Smooth muscle cell (in vitro differentiated cells): ENCODE measurements around the gene PCDH15. TPM values are rescaled to one million over a fixed set of nuclear protein-coding genes. Genes with fewer than 3 reads are reported as not detected.
A peak's percentile ranks its signal among the peaks of the same experiment; 100 is the strongest.

Experiments
- DNase-seq: peaks from one replicate; lab custom pipeline; 2025; ENCODE audit not compliant: unreplicated experiment; lab: John Stamatoyannopoulos, UW
- H2AFZ ChIP-seq: fragments of 200-600 bp; sonication (generic); 2 replicates; pipeline ENCODE4 v1.6.0; 2016; ENCODE audit warnings: antibody characterized with exemption, low read depth, mild to moderate bottlenecking
- H3F3A ChIP-seq: fragments of 200-600 bp; sonication (generic); 2 replicates; pipeline ENCODE4 v1.6.0; 2017; ENCODE audit warnings: antibody characterized with exemption, low read depth
- H3K27ac ChIP-seq: fragments of 200-600 bp; sonication (generic); 2 replicates; pipeline ENCODE4 v1.5.1; 2016; ENCODE audit warnings: low read depth, mild to moderate bottlenecking
- H3K27me3 ChIP-seq: fragments of 200-600 bp; sonication (generic); 2 replicates; pipeline ENCODE4 v1.6.1; 2016; ENCODE audit warnings: low read depth, mild to moderate bottlenecking
- H3K36me3 ChIP-seq: fragments of 200-600 bp; sonication (generic); 2 replicates; pipeline ENCODE4 v1.5.1; 2016; ENCODE audit warnings: low read depth
- H3K4me1 ChIP-seq: fragments of 200-600 bp; sonication (generic); 2 replicates; pipeline ENCODE4 v1.5.1; 2016; ENCODE audit warnings: low read depth
- H3K4me2 ChIP-seq: fragments of 200-600 bp; sonication (generic); 2 replicates; pipeline ENCODE4 v1.6.0; 2016; ENCODE audit warnings: mild to moderate bottlenecking
- H3K4me3 ChIP-seq: fragments of 200-600 bp; sonication (generic); 2 replicates; pipeline ENCODE4 v1.5.1; 2016; ENCODE audit warnings: mild to moderate bottlenecking
- H3K79me2 ChIP-seq: fragments of 200-600 bp; sonication (generic); 2 replicates; pipeline ENCODE4 v1.6.0; 2016; ENCODE audit warnings: low read depth, mild to moderate bottlenecking
- H3K9ac ChIP-seq: fragments of 200-600 bp; sonication (generic); 2 replicates; pipeline ENCODE4 v1.6.0; 2016; ENCODE audit warnings: low read depth
- H3K9me3 ChIP-seq: fragments of 200-600 bp; sonication (generic); replicated peaks from 2 replicates; pipeline ENCODE4 v1.5.1; 2016; ENCODE audit warnings: low read depth
- H4K20me1 ChIP-seq: fragments of 200-600 bp; sonication (generic); 2 replicates; pipeline ENCODE4 v1.6.0; 2016; ENCODE audit warnings: low read depth
- whole genome bisulfite sequencing: methylation state at CpG from one replicate; pipeline ENCODE4 v1.1.7; 2016; ENCODE audit warnings: low lambda C conversion rate; 5-methylcytosine and 5-hydroxymethylcytosine counted together
- polyA plus RNA-seq: library from polyadenylated mRNA; unstranded; fragments of >200 nt; fragmentation: Nextera tagmentation; extraction: Ambion mirVana; gene quantifications from 2 replicates; pipeline ENCODE4 v1.2.1, GENCODE V29; 2016
- total RNA-seq: library from RNA; depleted of rRNA; stranded (reverse); fragments of >200 nt; gene quantifications from 2 replicates; pipeline ENCODE4 v1.2.3, GENCODE V29; 2014
- TF ChIP-seq, protein P1 (sequence below): fragments of 200-600 bp; sonication (generic); IDR thresholded peaks from 2 replicates; pipeline ENCODE4 v1.5.1; 2017; ENCODE audit warnings: borderline replicate concordance, mild to moderate bottlenecking, antibody characterized with exemption; ENCODE audit not compliant: insufficient read depth, poor library complexity, severe bottlenecking

PCDH15 gene
- total and polyA plus RNA-seq, 2 experiments from 2014 or later, result not detected

DNA sequence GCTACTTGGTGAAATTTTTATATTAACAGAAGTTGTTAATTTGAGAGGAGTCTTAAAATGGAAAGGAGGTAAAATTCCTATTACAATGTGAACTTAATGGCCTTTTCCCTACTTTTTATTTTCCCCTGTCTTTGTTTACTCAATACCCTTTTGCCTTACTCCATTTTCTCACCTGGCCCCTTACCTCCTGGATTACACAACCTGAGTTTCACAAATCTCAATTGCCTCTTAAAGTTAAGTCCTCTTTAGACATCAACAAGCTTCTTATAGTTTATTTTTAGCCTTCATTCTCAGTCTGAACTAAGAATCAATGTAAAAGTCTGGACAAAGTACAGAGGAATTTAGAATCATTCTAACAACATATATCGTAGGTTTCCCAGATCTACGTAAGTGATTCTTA is 247.0 kb downstream of the PCDH15 start:
- no peak overlapping the region for H2AFZ ChIP-seq
- no peak overlapping the region for H3K4me3 ChIP-seq
- no peaks in the 10 kb centered on the region for H3K27me3 ChIP-seq
- no peaks in the 10 kb centered on the region for H3F3A ChIP-seq
- H4K20me1 ChIP-seq, result no peaks in the 10 kb centered on the region
- H3K9ac ChIP-seq, result no peak overlapping the region
- 99% methylated on average over 2 of the region's 2 CpGs for WGBS
- H3K4me1 ChIP-seq, result no peaks in the 10 kb centered on the region
- H3K9me3 ChIP-seq, result no peaks in the 10 kb centered on the region
- no peak overlapping the region for H3K27ac ChIP-seq
- no peaks in the 10 kb centered on the region for H3K79me2 ChIP-seq
- H3K36me3 ChIP-seq, result no peaks in the 10 kb centered on the region
- TF ChIP-seq, protein P1, sequence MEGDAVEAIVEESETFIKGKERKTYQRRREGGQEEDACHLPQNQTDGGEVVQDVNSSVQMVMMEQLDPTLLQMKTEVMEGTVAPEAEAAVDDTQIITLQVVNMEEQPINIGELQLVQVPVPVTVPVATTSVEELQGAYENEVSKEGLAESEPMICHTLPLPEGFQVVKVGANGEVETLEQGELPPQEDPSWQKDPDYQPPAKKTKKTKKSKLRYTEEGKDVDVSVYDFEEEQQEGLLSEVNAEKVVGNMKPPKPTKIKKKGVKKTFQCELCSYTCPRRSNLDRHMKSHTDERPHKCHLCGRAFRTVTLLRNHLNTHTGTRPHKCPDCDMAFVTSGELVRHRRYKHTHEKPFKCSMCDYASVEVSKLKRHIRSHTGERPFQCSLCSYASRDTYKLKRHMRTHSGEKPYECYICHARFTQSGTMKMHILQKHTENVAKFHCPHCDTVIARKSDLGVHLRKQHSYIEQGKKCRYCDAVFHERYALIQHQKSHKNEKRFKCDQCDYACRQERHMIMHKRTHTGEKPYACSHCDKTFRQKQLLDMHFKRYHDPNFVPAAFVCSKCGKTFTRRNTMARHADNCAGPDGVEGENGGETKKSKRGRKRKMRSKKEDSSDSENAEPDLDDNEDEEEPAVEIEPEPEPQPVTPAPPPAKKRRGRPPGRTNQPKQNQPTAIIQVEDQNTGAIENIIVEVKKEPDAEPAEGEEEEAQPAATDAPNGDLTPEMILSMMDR, result no peak
- no peak overlapping the region for H3K4me2 ChIP-seq
- no peak for DNase-seq

DNA sequence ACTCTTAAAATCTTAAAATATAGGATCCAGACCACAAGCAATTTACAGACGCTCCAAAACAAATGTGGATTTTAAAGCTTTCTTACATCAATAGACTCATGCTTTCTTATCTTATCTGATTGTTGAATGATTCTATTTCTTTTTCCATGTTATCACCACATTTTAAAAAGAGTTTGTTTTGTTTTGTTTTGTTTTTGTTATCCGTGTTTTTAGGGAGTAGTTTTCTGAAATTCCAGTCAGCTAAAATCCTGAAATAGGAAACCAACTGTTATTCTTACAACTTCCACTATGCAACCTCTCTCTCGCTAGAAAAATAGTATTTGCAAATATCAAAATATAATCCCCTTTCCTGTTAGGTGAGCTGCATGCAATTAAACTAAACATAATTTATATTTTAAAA is 251.0 kb downstream of the PCDH15 start:
- no peaks in the 10 kb centered on the region for H3K4me1 ChIP-seq
- H3K4me2 ChIP-seq, result no peak overlapping the region
- H3K4me3 ChIP-seq, result no peak overlapping the region
- 39% methylated on average over 3 of the region's 3 CpGs for WGBS
- peak overlapping the region; percentile 39 for H2AFZ ChIP-seq
- no peak overlapping the region for H3K9ac ChIP-seq
- H4K20me1 ChIP-seq, result no peaks in the 10 kb centered on the region
- no peak overlapping the region for H3K27ac ChIP-seq
- no peaks in the 10 kb centered on the region for H3K36me3 ChIP-seq
- H3K79me2 ChIP-seq, result no peaks in the 10 kb centered on the region
- DNase-seq, result no peak
- no peaks in the 10 kb centered on the region for H3K9me3 ChIP-seq
- H3K27me3 ChIP-seq, result no peaks in the 10 kb centered on the region
- TF ChIP-seq, protein P1, result no peak
- H3F3A ChIP-seq, result no peaks in the 10 kb centered on the region

DNA sequence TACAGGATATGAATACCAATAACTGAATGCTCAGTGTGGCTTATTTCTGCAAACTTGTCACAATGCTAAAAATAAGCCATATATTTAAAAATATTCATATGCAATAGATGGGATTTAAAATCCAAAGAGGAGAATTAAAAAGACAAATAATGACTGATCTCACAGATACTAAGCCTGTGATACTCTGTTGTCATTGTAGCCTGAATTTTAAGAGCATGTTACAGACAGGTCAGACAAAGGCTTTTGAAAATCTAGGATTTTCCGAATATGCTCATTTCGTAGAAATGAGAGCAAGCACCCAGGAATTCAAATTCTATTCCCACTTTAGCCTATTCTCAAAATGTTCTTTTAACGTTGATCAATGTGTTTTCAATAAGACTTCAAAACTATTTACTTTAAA is 269.7 kb downstream of the PCDH15 start:
- TF ChIP-seq, protein P1, result no peak
- WGBS, result 83% methylated on average over 3 of the region's 3 CpGs
- Histone ChIP-seq H3K4me3 (no peak overlapping the region), H3K9ac (no peak overlapping the region), H3K4me2 (no peak overlapping the region), H3K79me2 (no peaks in the 10 kb centered on the region), H3F3A (no peaks in the 10 kb centered on the region), H3K9me3 (no peaks in the 10 kb centered on the region), H2AFZ (no peak overlapping the region), H3K27me3 (no peaks in the 10 kb centered on the region), H4K20me1 (no peaks in the 10 kb centered on the region), H3K4me1 (no peaks in the 10 kb centered on the region), H3K27ac (no peak overlapping the region), H3K36me3 (no peaks in the 10 kb centered on the region)
- DNase-seq, result no peak

DNA sequence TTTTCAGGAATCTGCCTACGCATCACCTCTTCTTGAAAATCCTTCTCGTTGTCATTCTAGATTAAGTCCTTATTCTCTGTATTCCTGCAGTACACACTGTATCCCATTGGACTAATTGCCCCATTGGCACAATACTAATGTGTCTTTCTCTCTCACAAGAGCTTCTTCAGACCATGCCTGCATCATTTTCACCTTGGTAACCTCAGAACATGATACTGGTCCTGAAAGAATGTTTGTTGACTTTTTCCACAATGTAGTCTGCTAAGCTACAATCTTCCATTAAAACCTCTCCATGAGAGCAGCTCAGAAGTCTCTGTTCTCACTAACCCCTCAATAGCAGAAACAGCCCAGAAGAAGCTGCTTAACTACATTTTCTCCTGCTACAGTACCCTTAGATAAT is 270.7 kb downstream of the PCDH15 start:
- no peaks in the 10 kb centered on the region for H3K27me3 ChIP-seq
- H3K36me3 ChIP-seq, result no peaks in the 10 kb centered on the region
- TF ChIP-seq, protein P1, result no peak
- H3K9me3 ChIP-seq, result no peaks in the 10 kb centered on the region
- no peak overlapping the region for H3K4me2 ChIP-seq
- no peaks in the 10 kb centered on the region for H3K4me1 ChIP-seq
- no peak overlapping the region for H2AFZ ChIP-seq
- no peak overlapping the region for H3K9ac ChIP-seq
- WGBS, result 83% methylated on average over 2 of the region's 2 CpGs
- no peak for DNase-seq
- no peak overlapping the region for H3K4me3 ChIP-seq
- no peak overlapping the region for H3K27ac ChIP-seq
- H4K20me1 ChIP-seq, result no peaks in the 10 kb centered on the region
- no peaks in the 10 kb centered on the region for H3K79me2 ChIP-seq
- no peaks in the 10 kb centered on the region for H3F3A ChIP-seq
